BLaER1 (cell line): ENCODE data around the gene SGMS1.

Source experiments
- H3K27ac ChIP-seq: shearing (Covaris generic); formaldehyde crosslinking; 2 replicates; pipeline ENCODE4 v1.8.1; 2022
- H3K27me3 ChIP-seq: shearing (Covaris generic); formaldehyde crosslinking; 2 replicates; pipeline ENCODE4 v1.8.1; 2022
- H3K36me3 ChIP-seq: shearing (Covaris generic); formaldehyde crosslinking; 2 replicates; pipeline ENCODE4 v1.8.1; 2022
- H3K4me1 ChIP-seq: shearing (Covaris generic); formaldehyde crosslinking; 2 replicates; pipeline ENCODE4 v1.8.1; 2022
- H3K4me2 ChIP-seq: shearing (Covaris generic); formaldehyde crosslinking; 2 replicates; pipeline ENCODE4 v1.8.1; 2022
- H3K4me3 ChIP-seq: shearing (Covaris generic); formaldehyde crosslinking; 2 replicates; pipeline ENCODE4 v1.8.1; 2022
- H3K9ac ChIP-seq: shearing (Covaris generic); formaldehyde crosslinking; 2 replicates; pipeline ENCODE4 v1.8.1; 2022
- H3K9me3 ChIP-seq: shearing (Covaris generic); formaldehyde crosslinking; 2 replicates; pipeline ENCODE4 v1.8.1; 2022
- H4K20me1 ChIP-seq: shearing (Covaris generic); formaldehyde crosslinking; 2 replicates; pipeline ENCODE4 v1.8.1; 2022
- Cebpa-rat ChIP-seq: shearing (Covaris generic); IDR thresholded peaks from 2 replicates; pipeline ENCODE4 v1.8.1; 2022

SGMS1 gene

GRCh38 chr10:50415292-50415691 lies 208.5 kb downstream of the SGMS1 start:
- H3K27ac ChIP-seq = no peak overlapping the region
- peaks cover 15% of the 10 kb centered on the region; the same call in 1 of the 2 replicates for H3K9me3 ChIP-seq
- H3K9ac ChIP-seq = no peak overlapping the region
- no peak overlapping the region for H3K4me2 ChIP-seq
- no peak for TF ChIP-seq Cebpa-rat
- peaks cover 53% of the 10 kb centered on the region for H4K20me1 ChIP-seq
- no peak overlapping the region for H3K4me3 ChIP-seq
- H3K36me3 ChIP-seq = peaks cover 10% of the 10 kb centered on the region; the same call in 1 of the 2 replicates
- peaks cover 25% of the 10 kb centered on the region for H3K27me3 ChIP-seq
- 0 out of 2 replicates have a peak, but pooled peaks cover 7% of the 10 kb centered on the region for H3K4me1 ChIP-seq

GRCh38 chr10:50410066-50410811 lies 213.5 kb downstream of the SGMS1 start:
- H3K27me3 ChIP-seq = no peaks in the 10 kb centered on the region
- H3K9me3 ChIP-seq = 0 out of 2 replicates have a peak, but pooled peaks cover 5% of the 10 kb centered on the region
- no peak overlapping the region for H3K9ac ChIP-seq
- H4K20me1 ChIP-seq = 0 out of 2 replicates have a peak, but pooled peaks cover 5% of the 10 kb centered on the region
- no peaks in the 10 kb centered on the region for H3K36me3 ChIP-seq
- H3K4me1 ChIP-seq = no peaks in the 10 kb centered on the region
- H3K4me3 ChIP-seq = no peak overlapping the region
- no peak for TF ChIP-seq Cebpa-rat
- H3K27ac ChIP-seq = no peak overlapping the region
- no peak overlapping the region for H3K4me2 ChIP-seq

- Histone ChIP-seq H3K27me3 (no peaks in the 10 kb centered on the region), H3K4me3 (no peak overlapping the region), H4K20me1 (no peaks in the 10 kb centered on the region), H3K36me3 (no peaks in the 10 kb centered on the region), H3K9ac (no peak overlapping the region), H3K4me2 (no peak overlapping the region), H3K27ac (no peak overlapping the region), H3K4me1 (no peaks in the 10 kb centered on the region), H3K9me3 (0 out of 2 replicates have a peak, but pooled peaks cover 5% of the 10 kb centered on the region)
- no peak for TF ChIP-seq Cebpa-rat
Observed at GRCh38 chr10:50407076-50407801, 216.5 kb downstream of the SGMS1 start.

DNA sequence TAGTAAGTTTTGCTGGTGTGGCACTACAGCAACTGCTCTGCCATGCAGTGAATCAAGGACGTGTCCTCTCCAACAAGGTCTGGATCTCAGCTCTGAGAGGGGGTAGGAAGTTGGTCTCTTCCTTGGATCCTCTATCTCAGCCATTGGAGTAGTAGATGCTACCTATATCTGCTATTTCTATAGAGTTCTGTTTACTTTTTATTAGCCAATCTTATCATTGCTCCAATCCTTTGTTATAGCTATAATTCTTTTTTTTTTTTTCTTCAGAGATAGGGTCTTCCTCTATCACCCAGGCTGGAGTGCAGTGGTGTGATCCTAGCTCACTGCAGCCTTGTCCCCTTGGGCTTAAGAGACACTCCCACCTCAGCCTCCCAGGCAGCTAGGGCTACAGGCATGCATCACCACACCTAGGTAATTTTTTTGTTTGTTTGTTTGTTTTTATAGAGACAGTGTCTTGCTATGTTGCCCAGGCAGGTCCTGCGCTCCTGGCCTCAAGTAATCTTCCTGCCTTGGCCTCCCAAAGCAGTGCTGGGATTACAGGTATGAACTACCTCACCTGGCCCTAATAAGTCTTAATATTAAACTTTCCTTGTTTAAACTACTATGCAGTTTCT lies 217.2 kb downstream of the SGMS1 start:
- H3K4me1 ChIP-seq = no peaks in the 10 kb centered on the region
- no peak overlapping the region for H3K9ac ChIP-seq
- 0 out of 2 replicates have a peak, but pooled peaks cover 5% of the 10 kb centered on the region for H3K9me3 ChIP-seq
- H3K27ac ChIP-seq = no peak overlapping the region
- H4K20me1 ChIP-seq = no peaks in the 10 kb centered on the region
- TF ChIP-seq Cebpa-rat = no peak
- H3K27me3 ChIP-seq = no peaks in the 10 kb centered on the region
- H3K36me3 ChIP-seq = no peaks in the 10 kb centered on the region
- H3K4me2 ChIP-seq = no peak overlapping the region
- H3K4me3 ChIP-seq = no peak overlapping the region

- no peak for TF ChIP-seq Cebpa-rat
- no peaks in the 10 kb centered on the region for H3K4me1 ChIP-seq
- H3K9me3 ChIP-seq = 0 out of 2 replicates have a peak, but pooled peaks cover 5% of the 10 kb centered on the region
Observed at GRCh38 chr10:50405723-50406122, 218.0 kb downstream of the SGMS1 start.

GRCh38 chr10:50404021-50404773 lies 219.6 kb downstream of the SGMS1 start:
- Histone ChIP-seq H3K4me2 (no peak overlapping the region), H3K27ac (no peak overlapping the region)

More at GRCh38 chr10:50405723-50406122, 218.0 kb downstream of the SGMS1 start:
- H3K27me3 ChIP-seq = no peaks in the 10 kb centered on the region
- no peaks in the 10 kb centered on the region for H4K20me1 ChIP-seq
- H3K4me3 ChIP-seq = no peak overlapping the region
- H3K27ac ChIP-seq = no peak overlapping the region
- no peak overlapping the region for H3K4me2 ChIP-seq
- H3K9ac ChIP-seq = no peak overlapping the region
- no peaks in the 10 kb centered on the region for H3K36me3 ChIP-seq

GRCh38 chr10:50403074-50403473 lies 220.7 kb downstream of the SGMS1 start:
- Histone ChIP-seq H3K9ac (no peak overlapping the region), H3K4me2 (no peak overlapping the region), H3K27ac (no peak overlapping the region), H4K20me1 (no peaks in the 10 kb centered on the region), H3K27me3 (no peaks in the 10 kb centered on the region), H3K4me3 (no peak overlapping the region), H3K9me3 (0 out of 2 replicates have a peak, but pooled peaks cover 5% of the 10 kb centered on the region), H3K4me1 (no peaks in the 10 kb centered on the region), H3K36me3 (no peaks in the 10 kb centered on the region)
- no peak for TF ChIP-seq Cebpa-rat

More at GRCh38 chr10:50404021-50404773, 219.6 kb downstream of the SGMS1 start:
- H3K9me3 ChIP-seq = 0 out of 2 replicates have a peak, but pooled peaks cover 5% of the 10 kb centered on the region
- no peaks in the 10 kb centered on the region for H3K36me3 ChIP-seq
- H3K9ac ChIP-seq = no peak overlapping the region
- H3K4me1 ChIP-seq = no peaks in the 10 kb centered on the region
- no peak overlapping the region for H3K4me3 ChIP-seq
- TF ChIP-seq Cebpa-rat = no peak
- no peaks in the 10 kb centered on the region for H3K27me3 ChIP-seq
- no peaks in the 10 kb centered on the region for H4K20me1 ChIP-seq

- Histone ChIP-seq H3K27me3 (no peaks in the 10 kb centered on the region), H3K36me3 (no peaks in the 10 kb centered on the region), H3K9me3 (0 out of 2 replicates have a peak, but pooled peaks cover 5% of the 10 kb centered on the region), H3K4me1 (no peaks in the 10 kb centered on the region), H3K4me3 (no peak overlapping the region), H3K9ac (no peak overlapping the region), H4K20me1 (no peaks in the 10 kb centered on the region), H3K27ac (no peak overlapping the region), H3K4me2 (no peak overlapping the region)
- no peak for TF ChIP-seq Cebpa-rat
Observed at GRCh38 chr10:50402466-50402865, 221.3 kb downstream of the SGMS1 start.

DNA sequence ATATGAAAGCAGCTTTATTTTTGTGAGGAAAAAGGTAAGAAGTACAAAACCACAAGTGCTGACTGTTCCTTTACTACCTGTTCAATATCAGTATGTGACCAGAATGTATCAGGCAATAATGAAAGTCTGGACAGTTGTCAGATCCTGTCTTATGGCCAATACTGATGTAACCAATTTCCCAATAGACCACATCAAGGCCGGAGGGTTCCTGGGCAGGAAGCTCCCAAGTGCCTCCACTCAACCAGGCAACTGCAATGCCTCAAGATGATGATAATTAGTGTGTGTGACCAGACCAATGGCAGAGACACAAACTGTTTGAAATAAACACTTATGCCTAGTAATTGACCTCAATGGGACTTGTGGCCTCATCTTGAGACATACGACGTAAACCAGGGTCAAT lies 223.1 kb downstream of the SGMS1 start:
- no peak overlapping the region for H3K4me3 ChIP-seq
- no peaks in the 10 kb centered on the region for H3K36me3 ChIP-seq
- no peak overlapping the region for H3K4me2 ChIP-seq
- no peaks in the 10 kb centered on the region for H3K27me3 ChIP-seq
- no peaks in the 10 kb centered on the region for H4K20me1 ChIP-seq
- H3K9ac ChIP-seq = no peak overlapping the region
- H3K4me1 ChIP-seq = peaks cover 6% of the 10 kb centered on the region; the same call in 1 of the 2 replicates
- TF ChIP-seq Cebpa-rat = no peak
- H3K9me3 ChIP-seq = no peaks in the 10 kb centered on the region
- H3K27ac ChIP-seq = no peak overlapping the region
